ENCODE measurements around the gene C9orf50. TPM values are rescaled to one million over a fixed set of nuclear protein-coding genes. Genes with fewer than 3 reads are reported as not detected.

C9orf50 gene
- total RNA-seq, 1 experiment from 2014 or later, result not detected

GRCh38 chr9:129628709-129629108 lies 7.8 kb upstream of the C9orf50 start:
- Histone ChIP-seq H3K14ac (ENCODE audit: insufficient read depth, low read length) (no peak overlapping the region), H3K4ac (ENCODE audit: low read depth, low read length) (no peak overlapping the region), H3K27ac (ENCODE audit: insufficient read length, low read depth, low read length) (no peak overlapping the region), H3K4me2 (ENCODE audit: insufficient read depth, insufficient read length, low read length) (no peak overlapping the region), H3K79me1 (ENCODE audit: insufficient read depth, low read depth, low read length, poor library complexity, severe bottlenecking) (peaks cover 11% of the 10 kb centered on the region), H3K4me1 (ENCODE audit: insufficient read depth, low read length) (0 out of 2 replicates have a peak, but pooled peaks cover 2% of the 10 kb centered on the region), H2BK5ac (ENCODE audit: insufficient read length, low read length) (no peak overlapping the region), H4K5ac (ENCODE audit: insufficient read length, low read depth, low read length) (no peak overlapping the region), H3K56ac (ENCODE audit: insufficient read length, low read depth, low read length) (no peak overlapping the region), H2AFZ (ENCODE audit: low read length) (no peak overlapping the region), H2BK20ac (ENCODE audit: low read depth, low read length, poor library complexity, severe bottlenecking) (no peak overlapping the region), H2BK12ac (ENCODE audit: insufficient read length, low read depth, low read length) (no peak overlapping the region), H4K91ac (ENCODE audit: insufficient read length, low read depth, low read length) (no peak overlapping the region), H3T11ph (ENCODE audit: low read length) (no peak overlapping the region), H3K79me2 (ENCODE audit: insufficient read depth, low read length) (peaks cover 63% of the 10 kb centered on the region), H4K20me1 (ENCODE audit: control insufficient read depth, insufficient read depth, insufficient read length) (no peaks in the 10 kb centered on the region), H3K27me3 (ENCODE audit: insufficient read depth, low read length) (no peaks in the 10 kb centered on the region), H2AK5ac (ENCODE audit: insufficient read length, low read length) (no peak overlapping the region), H2BK15ac (ENCODE audit: low read depth, low read length) (no peak overlapping the region), H4K8ac (replicated peaks; ENCODE audit: insufficient read length, low read depth, low read length) (no peak overlapping the region), H3K23me2 (ENCODE audit: insufficient read length, low read depth, low read length, poor library complexity, severe bottlenecking) (peaks cover 8% of the 10 kb centered on the region), H2BK120ac (ENCODE audit: low read depth, low read length, poor library complexity, severe bottlenecking) (no peak overlapping the region), H3K18ac (ENCODE audit: insufficient read length, low read depth, low read length) (no peak overlapping the region), H3K23ac (ENCODE audit: insufficient read length, low read depth, low read length) (no peak overlapping the region), H3K9me3 (ENCODE audit: control insufficient read depth, low read depth, low read length) (no peaks in the 10 kb centered on the region), H3K9ac (ENCODE audit: extremely low read depth, insufficient read length, low read length) (no peak overlapping the region)
- Mint-ChIP-seq H3K9me3 (no peaks in the 10 kb centered on the region), H3K4me1 (peaks cover 38 to 46% of the 10 kb centered on the region in 2 experiments), H3K4me3 (no peak overlapping the region), H3K36me3 (ENCODE audit: insufficient read depth in 1 of 3, low read depth in 3 of 3) (peaks cover 8 to 41% (median 36%) of the 10 kb centered on the region in 3 experiments; a peak in 6 of 7 replicates), H3K27ac (0 out of 7 replicates have a peak overlapping the region, but pooled peaks of 1 of the 3 experiments have one; percentile 23), H3K27me3 (ENCODE audit: low read depth) (no peaks in the 10 kb centered on the region)
- no peak for DNase-seq
- TF ChIP-seq, protein P1, sequence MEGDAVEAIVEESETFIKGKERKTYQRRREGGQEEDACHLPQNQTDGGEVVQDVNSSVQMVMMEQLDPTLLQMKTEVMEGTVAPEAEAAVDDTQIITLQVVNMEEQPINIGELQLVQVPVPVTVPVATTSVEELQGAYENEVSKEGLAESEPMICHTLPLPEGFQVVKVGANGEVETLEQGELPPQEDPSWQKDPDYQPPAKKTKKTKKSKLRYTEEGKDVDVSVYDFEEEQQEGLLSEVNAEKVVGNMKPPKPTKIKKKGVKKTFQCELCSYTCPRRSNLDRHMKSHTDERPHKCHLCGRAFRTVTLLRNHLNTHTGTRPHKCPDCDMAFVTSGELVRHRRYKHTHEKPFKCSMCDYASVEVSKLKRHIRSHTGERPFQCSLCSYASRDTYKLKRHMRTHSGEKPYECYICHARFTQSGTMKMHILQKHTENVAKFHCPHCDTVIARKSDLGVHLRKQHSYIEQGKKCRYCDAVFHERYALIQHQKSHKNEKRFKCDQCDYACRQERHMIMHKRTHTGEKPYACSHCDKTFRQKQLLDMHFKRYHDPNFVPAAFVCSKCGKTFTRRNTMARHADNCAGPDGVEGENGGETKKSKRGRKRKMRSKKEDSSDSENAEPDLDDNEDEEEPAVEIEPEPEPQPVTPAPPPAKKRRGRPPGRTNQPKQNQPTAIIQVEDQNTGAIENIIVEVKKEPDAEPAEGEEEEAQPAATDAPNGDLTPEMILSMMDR (conservative IDR thresholded peaks at IDR 0.05), result 0 out of 3 replicates have a peak, but pooled peaks have one; percentile 9
- no CpG with 5 or more reads among the region's 6 CpGs for WGBS (ENCODE audit: extremely low coverage, insufficient read length, low lambda C conversion rate)

All from H9 (cell line).